Upper lobe of right lung (tissue), 1 donor: ENCODE data around the gene RASGRF2. TPM values are rescaled to one million over a fixed set of nuclear protein-coding genes. Genes with fewer than 3 reads are reported as not detected.

ENCODE experiments used
- ATAC-seq: fragments of 200-7000 bp; cut with Tn5 transposase; one replicate; pipeline ENCODE4 v1.9.1; 2020; ENCODE audit warnings: mild to moderate bottlenecking, moderate library complexity
- DNase-seq: peaks from one replicate; pipeline ENCODE4 v3.0.0-alpha.2; 2020
- H3K27ac ChIP-seq: fragments of 200-600 bp; one replicate; pipeline ENCODE4 v1.8.0; 2022
- H3K27me3 ChIP-seq: fragments of 200-600 bp; one replicate; pipeline ENCODE4 v1.8.0; 2022; ENCODE audit warnings: mild to moderate bottlenecking
- H3K36me3 ChIP-seq: fragments of 200-600 bp; one replicate; pipeline ENCODE4 v1.8.0; 2022
- H3K4me1 ChIP-seq: fragments of 200-600 bp; one replicate; pipeline ENCODE4 v1.8.0; 2022
- H3K4me3 ChIP-seq: fragments of 200-600 bp; one replicate; pipeline ENCODE4 v1.8.0; 2022; ENCODE audit warnings: mild to moderate bottlenecking
- H3K9me3 ChIP-seq: fragments of 200-600 bp; one replicate; pipeline ENCODE4 v1.8.0; 2022
- CTCF ChIP-seq: fragments of 200-600 bp; IDR thresholded peaks from one replicate; pipeline ENCODE4 v1.8.0; 2022; ENCODE audit warnings: antibody characterized with exemption
- intact Hi-C: fragments of 100-400 bp; cut with DNase I; formaldehyde crosslinking; loops from one replicate; pipeline ENCODE4 v1.11.0; 2022
- total RNA-seq: library from RNA; stranded (reverse); fragmentation: NEBNext Ultra II Directional; extraction: Animal tissue kit (Norgen Biotek cat#: 25700); gene quantifications from one replicate; pipeline ENCODE4 v1.2.1, GENCODE V29; 2021
- donor health status: DM: no; HTN: yes; CAD: no; lungs with severe emphysema.

Gene RASGRF2
- total RNA-seq, 1 donor from 2014 or later, result 5.4 TPM

- no peak for TF ChIP-seq CTCF
- ATAC-seq, result no peak
- no peak for DNase-seq
- H3K4me3 ChIP-seq, result no peak overlapping the region
- intact Hi-C loops, result no loop called here
- no peaks in the 10 kb centered on the region for H3K27me3 ChIP-seq
- no peaks in the 10 kb centered on the region for H3K36me3 ChIP-seq
- no peak overlapping the region for H3K27ac ChIP-seq
- H3K9me3 ChIP-seq, result no peaks in the 10 kb centered on the region
- no peaks in the 10 kb centered on the region for H3K4me1 ChIP-seq
These were observed 17.6 kb downstream of the RASGRF2 start for GRCh38 chr5:80977764-80978163.

- no peak overlapping the region for H3K4me3 ChIP-seq
- H3K27ac ChIP-seq, result no peak overlapping the region
- no peak for TF ChIP-seq CTCF
- no peak for DNase-seq
- no peaks in the 10 kb centered on the region for H3K36me3 ChIP-seq
- intact Hi-C loops, result no loop called here
- H3K27me3 ChIP-seq, result no peaks in the 10 kb centered on the region
- H3K4me1 ChIP-seq, result no peaks in the 10 kb centered on the region
- no peaks in the 10 kb centered on the region for H3K9me3 ChIP-seq
- no peak for ATAC-seq
These were observed 18.7 kb downstream of the RASGRF2 start for GRCh38 chr5:80978772-80979317.

DNA sequence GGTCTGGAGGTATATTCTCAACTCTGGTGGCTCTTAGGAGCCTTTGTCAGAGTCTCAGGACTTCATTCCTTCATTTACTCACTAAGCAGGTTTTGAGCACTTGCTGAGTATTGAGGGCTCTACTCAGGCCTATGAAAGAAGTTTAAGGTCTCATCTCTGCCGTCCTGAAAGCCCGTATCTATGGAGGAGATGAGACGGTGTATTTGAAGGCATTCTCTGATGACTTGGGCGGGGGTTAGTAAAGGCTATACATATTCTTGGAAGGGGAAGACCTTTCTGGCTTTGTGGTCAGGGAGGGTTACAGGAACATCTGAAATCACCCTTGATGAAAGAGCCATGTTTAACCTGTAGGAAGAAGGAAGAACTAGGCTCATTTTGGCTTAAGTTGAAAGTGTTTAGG lies 21.9 kb downstream of the RASGRF2 start:
- no peaks in the 10 kb centered on the region for H3K9me3 ChIP-seq
- TF ChIP-seq CTCF, result no peak
- DNase-seq (no peak), ATAC-seq (no peak)
- H3K27ac ChIP-seq, result no peak overlapping the region
- H3K4me1 ChIP-seq, result no peaks in the 10 kb centered on the region
- intact Hi-C loops, result no loop called here
- no peaks in the 10 kb centered on the region for H3K36me3 ChIP-seq
- no peak overlapping the region for H3K4me3 ChIP-seq
- H3K27me3 ChIP-seq, result no peaks in the 10 kb centered on the region

DNA sequence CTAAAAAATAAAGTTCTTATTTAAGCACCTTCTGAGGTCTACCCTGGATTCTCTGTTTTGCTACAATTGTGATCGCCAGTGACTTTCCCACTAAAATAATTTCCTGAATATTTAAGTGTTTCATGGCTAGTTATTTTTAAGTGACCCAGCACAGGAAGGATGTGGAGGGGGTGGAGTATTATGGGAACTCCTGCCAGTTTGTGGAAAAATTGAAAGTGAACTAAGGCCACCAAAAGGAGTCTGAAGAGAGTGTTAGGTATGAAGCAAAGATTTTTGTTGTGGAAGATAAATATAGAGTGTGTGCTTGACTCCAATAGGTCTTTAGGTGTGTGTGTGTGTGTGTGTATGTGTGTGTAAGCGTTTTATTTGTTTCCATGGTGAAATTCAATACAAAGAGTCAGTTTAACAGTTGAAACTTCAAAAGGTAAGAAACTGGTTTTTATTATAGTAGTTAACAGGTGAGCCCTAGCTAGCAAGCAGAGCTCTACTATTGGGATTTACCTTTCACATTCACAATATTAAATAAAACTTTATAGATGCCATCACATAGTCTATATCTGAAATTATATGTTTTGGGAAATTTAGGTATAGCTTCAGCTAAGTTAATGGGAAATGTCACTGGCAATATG lies 25.6 kb downstream of the RASGRF2 start:
- no peaks in the 10 kb centered on the region for H3K36me3 ChIP-seq
- intact Hi-C loops, result no loop called here
- ATAC-seq, result no peak

GRCh38 chr5:80986382-80986781 lies 26.2 kb downstream of the RASGRF2 start:
- no peak overlapping the region for H3K27ac ChIP-seq
- H3K36me3 ChIP-seq, result no peaks in the 10 kb centered on the region
- no peak overlapping the region for H3K4me3 ChIP-seq
- no peaks in the 10 kb centered on the region for H3K9me3 ChIP-seq
- intact Hi-C loops, result no loop called here
- H3K4me1 ChIP-seq, result no peaks in the 10 kb centered on the region
- H3K27me3 ChIP-seq, result no peaks in the 10 kb centered on the region
- TF ChIP-seq CTCF, result no peak
- no peak for ATAC-seq
- no peak for DNase-seq

More for the DNA sequence above, 25.6 kb downstream of the RASGRF2 start:
- H3K27ac ChIP-seq, result no peak overlapping the region
- DNase-seq, result no peak
- no peak overlapping the region for H3K4me3 ChIP-seq
- H3K4me1 ChIP-seq, result no peaks in the 10 kb centered on the region
- no peak for TF ChIP-seq CTCF
- H3K27me3 ChIP-seq, result no peaks in the 10 kb centered on the region
- H3K9me3 ChIP-seq, result no peaks in the 10 kb centered on the region
